Peyer's patch (tissue), 4 donors: ENCODE data around the gene RFX4. TPM values are rescaled to one million over a fixed set of nuclear protein-coding genes. Genes with fewer than 3 reads are reported as not detected.

Experiments
- DNase-seq, 3 donors: peaks; one replicate each; pipeline ENCODE4 v3.0.0-alpha.2; 2017 to 2019
- H3K27ac ChIP-seq, 4 donors: fragments of 200-600 bp; sonication (generic); one replicate each; pipeline ENCODE4 v1.5.1; 2016 to 2019
- H3K27me3 ChIP-seq, 2 donors: fragments of 200-600 bp; sonication (generic); one replicate each; pipeline ENCODE4 v1.5.1; 2019
- H3K36me3 ChIP-seq, 3 donors: fragments of 200-600 bp; sonication (generic); one replicate each; pipeline ENCODE4 v1.5.1; 2016 to 2019
- H3K4me1 ChIP-seq, 4 donors: fragments of 200-600 bp; sonication (generic); one replicate each; pipeline ENCODE4 v1.5.1; 2016 to 2019
- H3K4me3 ChIP-seq, 4 donors: fragments of 200-600 bp; sonication (generic); 1 replicate in 3 of 4; 2 replicates in 1 of 4; pipeline ENCODE4 v1.5.1; 2016 to 2019; ENCODE audit warnings: mild to moderate bottlenecking in 1 of 4
- H3K9me3 ChIP-seq, 4 donors: fragments of 200-600 bp; sonication (generic); one replicate each; pipeline ENCODE4 v1.5.1; 2016 to 2019; ENCODE audit warnings: mild to moderate bottlenecking in 1 of 4
- CTCF ChIP-seq, 6 experiments: fragments of 450-650 bp in 4 of 6; fragments of 200-600 bp in 2 of 6; sonication (generic) in 1 of 6; IDR thresholded peaks; one replicate each; pipeline ENCODE4 v1.5.1; 2017 to 2019; ENCODE audit warnings: antibody characterized with exemption in 6 of 6, mild to moderate bottlenecking in 3 of 6, moderate library complexity in 1 of 6
- POLR2A ChIP-seq, 2 donors: fragments of 450-650 bp; IDR thresholded peaks; one replicate each; pipeline ENCODE4 v1.5.1; 2017; ENCODE audit warnings: antibody characterized with exemption in 2 of 2, mild to moderate bottlenecking in 2 of 2, moderate library complexity in 2 of 2
- total RNA-seq, 4 donors: library from RNA; depleted of rRNA; stranded (reverse); fragments of >200 nt; gene quantifications; one replicate each; pipeline ENCODE4 v1.1.0, GENCODE V29; 2016

RFX4 gene
- total RNA-seq, 4 donors from 2014 or later: not detected

DNA sequence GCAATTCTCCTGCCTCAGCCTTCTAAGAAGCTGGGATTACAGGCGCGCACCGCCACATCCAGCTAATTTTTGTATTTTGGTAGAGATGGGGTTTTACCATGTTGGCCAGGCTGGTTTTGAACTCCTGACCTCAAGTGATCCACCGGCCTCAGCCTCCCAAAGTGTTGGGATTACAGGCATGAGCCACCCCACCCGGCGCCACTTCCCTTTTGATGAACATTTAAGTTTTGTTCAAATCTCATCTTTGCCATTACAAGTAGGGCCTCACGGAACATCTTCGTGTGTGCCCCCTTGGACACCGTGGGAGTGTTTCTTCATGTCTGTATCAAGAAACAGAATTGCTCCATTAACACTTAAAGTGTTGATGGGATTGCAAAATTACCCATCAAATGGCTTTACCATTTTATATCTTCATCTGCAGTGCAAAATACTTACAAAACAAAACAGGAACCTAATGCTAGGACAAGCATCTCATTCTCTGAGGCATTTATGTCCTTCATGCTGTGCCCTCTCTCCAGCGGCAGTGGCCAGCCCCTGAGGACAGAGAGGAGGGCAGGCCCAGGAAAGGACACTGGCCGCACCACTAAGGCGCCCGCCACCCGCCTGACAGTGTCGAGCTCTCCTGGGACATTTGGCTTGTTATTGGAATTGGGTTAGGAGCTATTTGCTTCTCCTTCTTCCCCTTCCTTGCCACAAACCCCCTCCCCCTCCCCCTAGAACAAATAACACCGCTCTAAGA is 61.7 kb downstream of the RFX4 start:
- H3K4me3 ChIP-seq: no peak overlapping the region
- no peaks in the 10 kb centered on the region for H3K27me3 ChIP-seq

DNA sequence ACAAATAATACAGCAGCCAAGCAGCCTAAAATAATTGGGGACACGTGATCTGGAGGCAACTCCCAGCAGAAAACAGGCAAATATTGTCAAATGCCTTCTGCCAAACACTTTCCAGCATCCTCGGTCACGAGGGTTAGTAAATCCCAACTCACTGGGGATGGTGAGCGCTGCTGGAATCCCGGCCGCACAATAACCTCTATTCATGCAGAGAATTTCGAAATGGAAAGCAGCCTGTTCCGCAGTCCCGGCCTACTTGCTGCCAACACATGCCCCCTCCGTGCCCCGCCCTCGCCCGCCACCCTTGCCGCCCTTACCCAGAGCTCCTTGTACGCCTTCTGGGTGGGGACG is 62.2 kb downstream of the RFX4 start:
- Histone ChIP-seq H3K27me3 (no peaks in the 10 kb centered on the region), H3K27ac (no peak overlapping the region), H3K4me3 (no peak overlapping the region), H3K36me3 (no peaks in the 10 kb centered on the region), H3K9me3 (no peaks in the 10 kb centered on the region), H3K4me1 (no peaks in the 10 kb centered on the region)
- DNase-seq: no peak
- no peak for TF ChIP-seq POLR2A (IDR thresholded peaks at IDR 0.05)
- no peak for TF ChIP-seq CTCF (IDR thresholded peaks at IDR 0.05)

More for the DNA sequence above, 61.7 kb downstream of the RFX4 start:
- Histone ChIP-seq H3K4me1 (no peaks in the 10 kb centered on the region), H3K27ac (no peak overlapping the region), H3K9me3 (no peaks in the 10 kb centered on the region), H3K36me3 (no peaks in the 10 kb centered on the region)
- TF ChIP-seq CTCF (IDR thresholded peaks at IDR 0.05) (no peak), POLR2A (IDR thresholded peaks at IDR 0.05) (no peak)
- no peak for DNase-seq

DNA sequence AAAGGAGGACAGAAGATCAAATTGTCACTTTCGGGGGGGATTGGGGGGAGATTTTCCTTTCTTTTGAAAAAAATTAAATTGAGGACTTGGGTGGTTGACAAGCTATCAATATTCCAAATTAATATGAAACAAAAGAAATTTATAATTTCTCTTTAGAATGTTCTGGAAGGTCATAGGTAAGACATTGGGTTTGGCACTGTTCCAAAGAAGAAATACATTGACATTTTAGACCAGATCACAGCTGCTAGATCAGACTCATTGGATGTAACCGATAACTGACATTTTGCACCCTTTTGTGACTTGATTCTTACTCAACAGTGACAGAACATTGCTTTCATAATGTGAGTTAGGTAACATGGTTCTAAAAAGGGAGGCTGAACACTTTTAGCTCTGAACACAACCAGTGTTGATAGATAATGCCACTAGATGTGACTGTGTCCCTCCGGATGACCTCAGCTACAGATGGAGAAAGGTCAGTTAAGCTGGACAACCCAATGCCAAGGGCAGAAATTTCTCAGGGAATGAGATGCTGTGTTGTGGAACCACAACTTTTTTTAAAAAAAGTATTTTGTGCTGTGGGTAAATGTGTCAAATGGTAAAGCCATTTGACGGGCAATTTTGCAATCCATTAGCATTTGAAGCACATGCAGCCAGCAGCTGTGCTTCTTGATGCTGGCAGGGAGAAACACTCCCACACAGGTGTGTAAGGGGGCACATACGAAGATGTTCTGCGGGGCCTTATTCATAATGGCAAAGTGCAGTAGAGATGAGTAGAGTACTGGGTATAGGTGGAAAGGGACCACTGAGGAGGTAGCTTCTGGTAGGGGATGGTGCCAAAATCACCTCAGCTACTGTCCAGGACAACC is 62.9 kb downstream of the RFX4 start:
- Histone ChIP-seq H3K27me3 (no peaks in the 10 kb centered on the region), H3K27ac (no peak overlapping the region), H3K36me3 (no peaks in the 10 kb centered on the region), H3K4me1 (no peaks in the 10 kb centered on the region), H3K4me3 (no peak overlapping the region), H3K9me3 (no peaks in the 10 kb centered on the region)
- no peak for DNase-seq
- no peak for TF ChIP-seq POLR2A (IDR thresholded peaks at IDR 0.05)
- TF ChIP-seq CTCF (IDR thresholded peaks at IDR 0.05): no peak

- no peak for DNase-seq
- no peak overlapping the region for H3K4me3 ChIP-seq
- no peaks in the 10 kb centered on the region for H3K36me3 ChIP-seq
- H3K27me3 ChIP-seq: no peaks in the 10 kb centered on the region
- no peaks in the 10 kb centered on the region for H3K4me1 ChIP-seq
- no peak overlapping the region for H3K27ac ChIP-seq
- no peaks in the 10 kb centered on the region for H3K9me3 ChIP-seq
- TF ChIP-seq POLR2A (IDR thresholded peaks at IDR 0.05) (no peak), CTCF (IDR thresholded peaks at IDR 0.05) (no peak)
Observed at GRCh38 chr12:106646472-106646871, 63.7 kb downstream of the RFX4 start.

DNA sequence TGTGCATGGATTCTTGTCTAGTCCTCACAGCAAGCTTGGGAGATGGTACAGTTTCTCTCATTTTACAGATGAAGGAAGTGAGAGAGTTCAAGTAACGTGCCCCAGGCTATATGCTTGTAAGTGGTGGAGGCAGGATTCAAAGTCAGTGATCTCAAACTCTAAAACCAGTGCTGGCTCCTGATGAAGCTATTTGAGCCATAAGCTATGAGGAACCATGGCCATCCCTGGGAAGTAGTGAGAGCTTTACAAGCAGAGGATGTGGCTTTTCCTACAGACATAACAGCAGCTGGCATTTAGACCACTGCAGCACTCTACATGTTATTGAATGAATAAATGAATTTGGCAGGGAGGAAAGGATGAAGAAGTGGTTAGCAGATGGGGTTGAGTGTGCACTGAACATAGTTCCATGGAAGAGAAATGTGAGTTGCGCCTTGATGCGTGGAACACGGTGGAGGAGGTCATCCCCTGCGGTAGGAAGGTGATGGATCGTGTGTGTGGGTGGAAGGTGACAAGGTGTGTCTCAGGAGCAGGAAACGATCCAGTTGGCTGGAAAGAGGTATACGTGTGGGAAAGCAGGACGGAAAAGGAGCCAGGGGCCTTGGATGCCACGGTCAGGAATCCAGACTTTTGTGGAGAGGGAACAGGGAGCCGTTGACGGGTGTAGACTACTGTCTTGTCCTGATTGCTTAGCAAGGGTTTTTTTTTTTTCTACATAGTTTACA is 65.2 kb downstream of the RFX4 start:
- Histone ChIP-seq H3K27me3 (no peaks in the 10 kb centered on the region), H3K36me3 (no peaks in the 10 kb centered on the region), H3K27ac (no peak overlapping the region), H3K9me3 (no peaks in the 10 kb centered on the region), H3K4me1 (no peaks in the 10 kb centered on the region), H3K4me3 (no peak overlapping the region)
- TF ChIP-seq POLR2A (IDR thresholded peaks at IDR 0.05) (no peak), CTCF (IDR thresholded peaks at IDR 0.05) (no peak)
- no peak for DNase-seq
